HL-60 (cell line): Measurements from ENCODE around the gene ADGRL2.

Experiments used
- DNase-seq, 2 experiments: peaks; one replicate each; pipeline ENCODE4 v3.0.0-alpha.2; 2010 to 2020; ENCODE audit warnings: low read depth in 1 of 2, low spot score in 1 of 2
- H3K27ac ChIP-seq: fragments of 250-450 bp; sonication (Bioruptor Pico); replicated peaks from 2 replicates; pipeline ENCODE4 v1.5.1; 2020; ENCODE audit warnings: mild to moderate bottlenecking, moderate library complexity
- H3K27me3 ChIP-seq: fragments of 250-450 bp; sonication (Bioruptor Pico); 2 replicates; pipeline ENCODE4 v1.5.1; 2021; ENCODE audit warnings: mild to moderate bottlenecking, moderate library complexity; ENCODE audit not compliant: insufficient read depth, poor library complexity, severe bottlenecking
- H3K4me3 ChIP-seq: replicated peaks from 2 replicates; pipeline ENCODE4 v1.5.1; 2011; ENCODE audit warnings: mild to moderate bottlenecking, control low read depth, low read length; ENCODE audit not compliant: insufficient read depth
- CTCF ChIP-seq: IDR thresholded peaks from one replicate; pipeline ENCODE4 v1.5.1; 2011; ENCODE audit warnings: low read length, control low read depth, inconsistent platforms; ENCODE audit not compliant: insufficient read depth
- GABPA ChIP-seq: IDR thresholded peaks from 2 replicates; pipeline ENCODE4 v1.6.1; 2012; ENCODE audit warnings: low read depth
- POLR2AphosphoS5 ChIP-seq: IDR thresholded peaks from 2 replicates; pipeline ENCODE4 v1.6.1; 2012; ENCODE audit warnings: low read depth
- SPI1 ChIP-seq: IDR thresholded peaks from 2 replicates; pipeline ENCODE4 v1.6.1; 2012; ENCODE audit warnings: low read depth, mild to moderate bottlenecking, borderline replicate concordance
- TF ChIP-seq, protein P1 (sequence below): IDR thresholded peaks from 2 replicates; pipeline ENCODE4 v1.6.1; 2012; ENCODE audit warnings: low read depth; ENCODE audit not compliant: insufficient replicate concordance

ADGRL2 gene

DNA sequence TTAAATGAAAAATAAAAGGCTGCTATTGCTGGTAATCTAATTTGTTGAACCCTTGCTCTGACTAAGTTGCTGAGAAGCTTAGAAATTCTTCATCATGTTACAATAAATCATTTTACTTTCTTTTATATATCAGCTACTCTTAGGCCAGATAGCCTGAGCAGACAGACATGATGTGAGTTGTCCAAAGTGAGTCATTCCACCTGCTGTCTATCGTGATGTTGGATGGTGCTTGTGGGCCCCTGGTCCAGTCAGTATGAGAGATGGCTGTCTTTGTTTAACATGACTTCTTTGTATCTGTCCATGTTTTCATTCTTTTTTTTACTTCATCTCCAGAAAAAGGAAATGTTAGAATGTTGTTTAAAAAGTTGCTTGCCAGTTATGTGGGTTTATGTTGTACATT lies 188.8 kb downstream of the ADGRL2 start:
- Histone ChIP-seq H3K4me3 (no peak overlapping the region), H3K27ac (no peak overlapping the region), H3K27me3 (no peaks in the 10 kb centered on the region)
- TF ChIP-seq, protein P1, sequence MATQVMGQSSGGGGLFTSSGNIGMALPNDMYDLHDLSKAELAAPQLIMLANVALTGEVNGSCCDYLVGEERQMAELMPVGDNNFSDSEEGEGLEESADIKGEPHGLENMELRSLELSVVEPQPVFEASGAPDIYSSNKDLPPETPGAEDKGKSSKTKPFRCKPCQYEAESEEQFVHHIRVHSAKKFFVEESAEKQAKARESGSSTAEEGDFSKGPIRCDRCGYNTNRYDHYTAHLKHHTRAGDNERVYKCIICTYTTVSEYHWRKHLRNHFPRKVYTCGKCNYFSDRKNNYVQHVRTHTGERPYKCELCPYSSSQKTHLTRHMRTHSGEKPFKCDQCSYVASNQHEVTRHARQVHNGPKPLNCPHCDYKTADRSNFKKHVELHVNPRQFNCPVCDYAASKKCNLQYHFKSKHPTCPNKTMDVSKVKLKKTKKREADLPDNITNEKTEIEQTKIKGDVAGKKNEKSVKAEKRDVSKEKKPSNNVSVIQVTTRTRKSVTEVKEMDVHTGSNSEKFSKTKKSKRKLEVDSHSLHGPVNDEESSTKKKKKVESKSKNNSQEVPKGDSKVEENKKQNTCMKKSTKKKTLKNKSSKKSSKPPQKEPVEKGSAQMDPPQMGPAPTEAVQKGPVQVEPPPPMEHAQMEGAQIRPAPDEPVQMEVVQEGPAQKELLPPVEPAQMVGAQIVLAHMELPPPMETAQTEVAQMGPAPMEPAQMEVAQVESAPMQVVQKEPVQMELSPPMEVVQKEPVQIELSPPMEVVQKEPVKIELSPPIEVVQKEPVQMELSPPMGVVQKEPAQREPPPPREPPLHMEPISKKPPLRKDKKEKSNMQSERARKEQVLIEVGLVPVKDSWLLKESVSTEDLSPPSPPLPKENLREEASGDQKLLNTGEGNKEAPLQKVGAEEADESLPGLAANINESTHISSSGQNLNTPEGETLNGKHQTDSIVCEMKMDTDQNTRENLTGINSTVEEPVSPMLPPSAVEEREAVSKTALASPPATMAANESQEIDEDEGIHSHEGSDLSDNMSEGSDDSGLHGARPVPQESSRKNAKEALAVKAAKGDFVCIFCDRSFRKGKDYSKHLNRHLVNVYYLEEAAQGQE: no peak
- TF ChIP-seq CTCF (no peak), POLR2AphosphoS5 (no peak), SPI1 (no peak), GABPA (no peak)
- no peak for DNase-seq

- Histone ChIP-seq H3K27ac (no peak overlapping the region), H3K4me3 (no peak overlapping the region), H3K27me3 (no peaks in the 10 kb centered on the region)
- TF ChIP-seq, protein P1: no peak
- TF ChIP-seq GABPA (no peak), CTCF (no peak), POLR2AphosphoS5 (no peak), SPI1 (no peak)
- DNase-seq: no peak
Observed at GRCh38 chr1:81990241-81990640, 189.5 kb downstream of the ADGRL2 start.

- H3K4me3 ChIP-seq: no peak overlapping the region
- H3K27me3 ChIP-seq: no peaks in the 10 kb centered on the region
- no peak overlapping the region for H3K27ac ChIP-seq
- DNase-seq: no peak
- TF ChIP-seq POLR2AphosphoS5 (no peak), CTCF (no peak), GABPA (no peak), SPI1 (no peak)
- TF ChIP-seq, protein P1: no peak
Observed at GRCh38 chr1:81998165-81998564, 197.4 kb downstream of the ADGRL2 start.
